CD14-positive monocyte (primary cell): ENCODE results near the gene CFHR2. TPM values are rescaled to one million over a fixed set of nuclear protein-coding genes. Genes with fewer than 3 reads are reported as not detected.
"Not testable (repeated sequence)": the region's sequence is repeated elsewhere in the genome, so short reads cannot be mapped to it uniquely, and the experiment has no call there.

ENCODE experiments used
- DNase-seq, 3 donors: peaks; one replicate each; pipeline ENCODE4 v3.0.0-alpha.2; 2011 to 2022
- H2AFZ ChIP-seq: 2 replicates; pipeline ENCODE4 v1.6.0; 2012; ENCODE audit warnings: mild to moderate bottlenecking, low read depth, low read length, inconsistent platforms; ENCODE audit not compliant: insufficient read depth, poor library complexity, severe bottlenecking
- H3K27ac ChIP-seq, 2 donors: 1 replicate in 1 of 2; 2 replicates in 1 of 2; pipeline ENCODE4 v1.5.1; 2012 to 2013; ENCODE audit warnings: low read length in 2 of 2, control low read depth in 1 of 2, inconsistent platforms in 1 of 2, low read depth in 1 of 2, mild to moderate bottlenecking in 1 of 2
- H3K27me3 ChIP-seq, 2 donors: one replicate each; pipeline versions ENCODE4 v1.6.0 to v1.6.1; 2011 to 2013; ENCODE audit warnings: low read length in 2 of 2; ENCODE audit not compliant: control insufficient read depth in 2 of 2, insufficient read depth in 2 of 2
- H3K36me3 ChIP-seq, 2 donors: replicated peaks in 1 of 2; 1 replicate in 1 of 2; 2 replicates in 1 of 2; pipeline versions ENCODE4 v1.5.1 to v1.6.1; 2012 to 2013; ENCODE audit warnings: low read length in 2 of 2, control low read depth in 1 of 2, inconsistent platforms in 1 of 2, mild to moderate bottlenecking in 1 of 2; ENCODE audit not compliant: insufficient read depth in 2 of 2, control insufficient read depth in 1 of 2
- H3K4me1 ChIP-seq, 2 donors: 1 replicate in 1 of 2; 2 replicates in 1 of 2; pipeline versions ENCODE4 v1.5.1 to v1.6.1; 2012 to 2013; ENCODE audit warnings: low read length in 2 of 2, control low read depth in 1 of 2, inconsistent platforms in 1 of 2, mild to moderate bottlenecking in 1 of 2, moderate library complexity in 1 of 2; ENCODE audit not compliant: insufficient read depth in 2 of 2, control insufficient read depth in 1 of 2
- H3K4me2 ChIP-seq: replicated peaks from 2 replicates; pipeline ENCODE3; 2012; ENCODE audit warnings: low read length, moderate library complexity, mild to moderate bottlenecking; ENCODE audit not compliant: poor library complexity, severe bottlenecking; ENCODE audit errors: extremely low read depth
- H3K4me3 ChIP-seq, 3 experiments: fragments of 200-600 bp in 1 of 3; sonication (generic) in 1 of 3; replicated peaks in 1 of 3; 1 replicate in 2 of 3; 2 replicates in 1 of 3; pipeline ENCODE4 v1.5.1; 2011 to 2013; ENCODE audit warnings: low read length in 3 of 3, mild to moderate bottlenecking in 3 of 3, control low read depth in 2 of 3, low read depth in 2 of 3, inconsistent platforms in 1 of 3, moderate library complexity in 1 of 3
- H3K79me2 ChIP-seq: 2 replicates; pipeline ENCODE4 v1.6.0; 2012; ENCODE audit warnings: mild to moderate bottlenecking, control low read depth, inconsistent platforms, low read length, moderate library complexity; ENCODE audit not compliant: insufficient read depth
- H3K9ac ChIP-seq: 2 replicates; pipeline ENCODE4 v1.6.0; 2017; ENCODE audit warnings: low read length, mild to moderate bottlenecking; ENCODE audit not compliant: insufficient read depth, poor library complexity, severe bottlenecking
- H3K9me3 ChIP-seq, 2 donors: replicated peaks in 1 of 2; 1 replicate in 1 of 2; 2 replicates in 1 of 2; pipeline versions ENCODE4 v1.5.1 to v1.6.1; 2012 to 2013; ENCODE audit warnings: low read length in 2 of 2, control low read depth in 1 of 2; ENCODE audit not compliant: control insufficient read depth in 1 of 2, insufficient read depth in 1 of 2
- H4K20me1 ChIP-seq: 2 replicates; pipeline ENCODE4 v1.6.0; 2012; ENCODE audit warnings: mild to moderate bottlenecking, low read length, control low read depth, moderate library complexity; ENCODE audit not compliant: insufficient read depth
- H3K27ac Mint-ChIP-seq, 7 donors: one replicate each; pipeline ENCODE4 v1.8.0; 2020; ENCODE audit warnings: mild to moderate bottlenecking in 7 of 7, mixed read lengths in 7 of 7, moderate library complexity in 6 of 7, inconsistent platforms in 2 of 7
- H3K27me3 Mint-ChIP-seq, 3 donors: one replicate each; pipeline ENCODE4 v1.8.0; 2021 to 2022; ENCODE audit warnings: low read depth in 3 of 3, mild to moderate bottlenecking in 3 of 3, mixed read lengths in 3 of 3, moderate library complexity in 3 of 3, inconsistent platforms in 1 of 3
- H3K36me3 Mint-ChIP-seq, 2 donors: one replicate each; pipeline ENCODE4 v1.8.0; 2020; ENCODE audit warnings: mixed read lengths in 2 of 2, inconsistent platforms in 1 of 2, mild to moderate bottlenecking in 1 of 2
- H3K4me1 Mint-ChIP-seq: one replicate; pipeline ENCODE4 v1.8.0; 2020; ENCODE audit warnings: mild to moderate bottlenecking, mixed read lengths
- H3K4me3 Mint-ChIP-seq, 2 donors: one replicate each; pipeline ENCODE4 v1.8.0; 2020; ENCODE audit warnings: mild to moderate bottlenecking in 2 of 2, mixed read lengths in 2 of 2, moderate library complexity in 1 of 2
- H3K9me3 Mint-ChIP-seq, 7 donors: one replicate each; pipeline ENCODE4 v1.8.0; 2020 to 2022; ENCODE audit warnings: mixed read lengths in 7 of 7, mild to moderate bottlenecking in 6 of 7, moderate library complexity in 6 of 7, inconsistent platforms in 2 of 7
- WGBS: methylation state at CpG from one replicate; pipeline ENCODE4 v1.1.5; 2013; ENCODE audit warnings: missing lambda C conversion rate; ENCODE audit not compliant: insufficient coverage; 5-methylcytosine and 5-hydroxymethylcytosine counted together
- intact Hi-C, 2 donors: fragments of 100-400 bp; cut with micrococcal nuclease; formaldehyde crosslinking; loops; one replicate each; pipeline versions ENCODE4 v1.15.0 to v1.15.1; 2023
- polyA plus RNA-seq, 3 donors: library from polyadenylated mRNA; depleted of rRNA in 1 of 3; unstranded in 2 of 3; stranded (reverse) in 1 of 3; fragments of 300-500 nt in 2 of 3; fragments of >200 nt in 1 of 3; fragmentation: Illumina TruSeq in 2 of 3; gene quantifications; 1 replicate in 2 of 3; 2 replicates in 1 of 3; pipeline ENCODE4 v1.2.3, GENCODE V29; 2012 to 2021
- TF ChIP-seq, protein P1 (sequence below): fragments of 200-600 bp; IDR thresholded peaks from one replicate; pipeline ENCODE4 v1.8.0; 2022; ENCODE audit warnings: antibody characterized with exemption, mild to moderate bottlenecking

Gene CFHR2
- polyA plus RNA-seq, 3 donors: not detected

DNA sequence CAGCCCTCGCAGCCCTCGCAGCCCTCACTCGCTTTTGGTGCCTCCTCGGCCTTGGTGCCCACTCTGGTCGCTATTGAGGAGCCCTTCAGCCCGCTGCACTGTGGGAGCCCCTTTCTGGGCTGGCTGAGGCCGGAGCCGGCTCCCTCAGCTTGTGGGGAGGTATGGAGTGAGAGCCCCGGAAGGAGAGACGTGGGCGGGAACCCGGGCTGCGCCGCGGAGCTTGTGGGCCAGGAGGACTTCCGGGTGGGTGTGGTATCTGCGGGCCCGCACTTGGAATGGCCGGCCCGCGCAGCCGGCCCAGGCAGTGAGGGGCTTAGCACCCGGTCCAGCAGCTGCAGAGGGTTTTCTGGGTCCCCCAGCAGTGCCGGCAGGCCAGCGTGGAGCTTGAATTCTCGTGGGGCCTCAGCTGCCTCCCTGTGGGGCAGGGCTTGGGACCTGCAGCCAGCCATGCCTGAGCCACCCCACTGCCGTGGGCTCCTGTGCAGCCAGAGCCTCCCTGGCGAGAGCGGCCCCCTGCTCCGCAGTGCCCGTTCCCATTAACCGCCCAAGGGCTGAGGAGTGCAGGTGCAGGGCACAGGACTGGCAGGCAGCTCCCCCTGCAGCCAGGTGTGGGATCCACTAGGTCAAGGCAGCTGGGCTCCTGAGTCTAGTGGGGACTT, 9.9 kb upstream of the CFHR2 start:
- no peak for DNase-seq
- no peaks in the 10 kb centered on the region for H3K27me3 Mint-ChIP-seq
- Histone ChIP-seq H3K27me3 (no peaks in the 10 kb centered on the region), H3K9me3 (peaks cover 0 to 9% of the 10 kb centered on the region in 2 donors), H3K36me3 (no peaks in the 10 kb centered on the region), H3K79me2 (no peaks in the 10 kb centered on the region), H3K9ac (no peak overlapping the region), H3K4me2 (no peak overlapping the region), H3K4me1 (no peaks in the 10 kb centered on the region), H3K27ac (no peak overlapping the region), H4K20me1 (no peaks in the 10 kb centered on the region), H3K4me3 (no peak overlapping the region), H2AFZ (no peak overlapping the region)
- H3K27ac Mint-ChIP-seq: no peak overlapping the region
- H3K4me3 Mint-ChIP-seq: no peak overlapping the region
- no peaks in the 10 kb centered on the region for H3K4me1 Mint-ChIP-seq
- no peaks in the 10 kb centered on the region for H3K36me3 Mint-ChIP-seq
- WGBS: 97% methylated on average over 32 of the region's 32 CpGs
- intact Hi-C loops: no loop called here
- peaks cover 0 to 8% (median 4%) of the 10 kb centered on the region in 7 donors for H3K9me3 Mint-ChIP-seq
- TF ChIP-seq, protein P1, sequence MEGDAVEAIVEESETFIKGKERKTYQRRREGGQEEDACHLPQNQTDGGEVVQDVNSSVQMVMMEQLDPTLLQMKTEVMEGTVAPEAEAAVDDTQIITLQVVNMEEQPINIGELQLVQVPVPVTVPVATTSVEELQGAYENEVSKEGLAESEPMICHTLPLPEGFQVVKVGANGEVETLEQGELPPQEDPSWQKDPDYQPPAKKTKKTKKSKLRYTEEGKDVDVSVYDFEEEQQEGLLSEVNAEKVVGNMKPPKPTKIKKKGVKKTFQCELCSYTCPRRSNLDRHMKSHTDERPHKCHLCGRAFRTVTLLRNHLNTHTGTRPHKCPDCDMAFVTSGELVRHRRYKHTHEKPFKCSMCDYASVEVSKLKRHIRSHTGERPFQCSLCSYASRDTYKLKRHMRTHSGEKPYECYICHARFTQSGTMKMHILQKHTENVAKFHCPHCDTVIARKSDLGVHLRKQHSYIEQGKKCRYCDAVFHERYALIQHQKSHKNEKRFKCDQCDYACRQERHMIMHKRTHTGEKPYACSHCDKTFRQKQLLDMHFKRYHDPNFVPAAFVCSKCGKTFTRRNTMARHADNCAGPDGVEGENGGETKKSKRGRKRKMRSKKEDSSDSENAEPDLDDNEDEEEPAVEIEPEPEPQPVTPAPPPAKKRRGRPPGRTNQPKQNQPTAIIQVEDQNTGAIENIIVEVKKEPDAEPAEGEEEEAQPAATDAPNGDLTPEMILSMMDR: no peak

DNA sequence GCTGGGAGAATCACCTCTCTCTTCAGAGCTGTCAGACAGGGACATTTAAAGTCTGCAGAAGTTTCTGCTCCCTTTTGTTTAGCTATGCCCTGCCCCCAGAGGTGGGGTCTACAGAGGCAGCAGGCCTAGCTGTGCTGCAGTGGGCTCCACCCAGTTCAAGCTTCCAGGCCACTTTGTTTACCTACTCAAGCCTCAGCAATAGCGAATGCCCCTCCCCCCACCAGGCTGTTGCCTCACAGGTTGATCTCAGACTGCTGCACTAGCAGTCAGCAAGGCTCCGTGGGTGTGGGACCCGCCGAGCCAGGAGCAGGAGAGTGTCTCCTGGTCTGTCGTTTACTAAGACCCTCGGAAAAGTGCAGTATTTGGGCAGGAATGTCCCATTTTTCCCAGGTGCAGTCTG, 2.1 kb upstream of the CFHR2 start:
- intact Hi-C loops, H3K9ac ChIP-seq, H3K36me3 Mint-ChIP-seq, H3K4me1 Mint-ChIP-seq, H3K4me2 ChIP-seq, H3K27ac Mint-ChIP-seq, H3K27me3 ChIP-seq, H3K4me3 ChIP-seq, H3K27ac ChIP-seq, H4K20me1 ChIP-seq, DNase-seq, H2AFZ ChIP-seq, H3K36me3 ChIP-seq, H3K9me3 ChIP-seq, H3K4me1 ChIP-seq, H3K27me3 Mint-ChIP-seq, H3K4me3 Mint-ChIP-seq, H3K79me2 ChIP-seq: not testable (repeated sequence)
- peaks cover 4 to 18% (median 11%) of the 10 kb centered on the region in 7 donors for H3K9me3 Mint-ChIP-seq
- 67% methylated on average over 2 of the region's 6 CpGs for WGBS
